GM23338 (cell line): ENCODE data around the gene PRKCD. TPM values are rescaled to one million over a fixed set of nuclear protein-coding genes. Genes with fewer than 3 reads are reported as not detected.

Experiments used
- ATAC-seq: fragments of 200-7000 bp; cut with Tn5 transposase; 3 replicates; pipeline ENCODE4 v1.9.1; 2020
- DNase-seq: peaks from one replicate; pipeline ENCODE4 v3.0.0-alpha.2; 2015; ENCODE audit warnings: low spot score
- H2AFZ ChIP-seq: fragments of 200-600 bp; sonication (generic); 2 replicates; pipeline ENCODE4 v1.8.0; 2016; ENCODE audit warnings: antibody characterized with exemption, mild to moderate bottlenecking, moderate library complexity
- H3F3A ChIP-seq: fragments of 200-600 bp; sonication (generic); replicated peaks from 2 replicates; pipeline ENCODE4 v1.8.0; 2017; ENCODE audit warnings: antibody characterized with exemption, mixed run types, low read depth
- H3K27ac ChIP-seq: fragments of 200-600 bp; sonication (generic); 2 replicates; pipeline ENCODE4 v1.6.1; 2016; ENCODE audit warnings: low read depth
- H3K27me3 ChIP-seq: fragments of 200-600 bp; sonication (generic); 2 replicates; pipeline ENCODE4 v1.8.0; 2016; ENCODE audit warnings: mild to moderate bottlenecking, mixed run types, moderate library complexity; ENCODE audit not compliant: insufficient read depth
- H3K36me3 ChIP-seq: fragments of 200-600 bp; sonication (generic); 2 replicates; pipeline ENCODE4 v1.8.0; 2016; ENCODE audit warnings: mild to moderate bottlenecking; ENCODE audit not compliant: insufficient read depth
- H3K4me1 ChIP-seq: fragments of 200-600 bp; sonication (generic); 2 replicates; pipeline ENCODE4 v1.8.0; 2016; ENCODE audit warnings: mild to moderate bottlenecking, moderate library complexity; ENCODE audit not compliant: insufficient read depth
- H3K4me2 ChIP-seq: fragments of 200-600 bp; sonication (generic); 2 replicates; pipeline ENCODE4 v1.7.1; 2017; ENCODE audit warnings: mixed run types
- H3K4me3 ChIP-seq: fragments of 200-600 bp; sonication (generic); 2 replicates; pipeline ENCODE4 v1.6.1; 2016; ENCODE audit warnings: mixed run types
- H3K79me2 ChIP-seq: fragments of 200-600 bp; sonication (generic); replicated peaks from 2 replicates; pipeline ENCODE4 v1.8.0; 2017; ENCODE audit warnings: mild to moderate bottlenecking; ENCODE audit not compliant: insufficient read depth
- H3K9me2 ChIP-seq: fragments of 200-600 bp; sonication (generic); 2 replicates; pipeline ENCODE4 v1.8.0; 2017; ENCODE audit not compliant: insufficient read depth
- H4K20me1 ChIP-seq: fragments of 200-600 bp; sonication (generic); replicated peaks from 2 replicates; pipeline ENCODE4 v1.8.0; 2017; ENCODE audit warnings: mild to moderate bottlenecking; ENCODE audit not compliant: insufficient read depth
- H3K27ac Mint-ChIP-seq: 2 replicates; pipeline ENCODE4 v1.8.0; 2020; ENCODE audit warnings: inconsistent platforms, mild to moderate bottlenecking, moderate library complexity, mixed read lengths
- H3K27me3 Mint-ChIP-seq: 3 replicates; pipeline ENCODE4 v1.8.0; 2022; ENCODE audit warnings: low read depth, mild to moderate bottlenecking, moderate library complexity, mixed read lengths, inconsistent platforms; ENCODE audit not compliant: insufficient read depth, poor library complexity
- H3K36me3 Mint-ChIP-seq: 3 replicates; pipeline ENCODE4 v1.8.0; 2021; ENCODE audit warnings: low read depth, mild to moderate bottlenecking, inconsistent platforms, moderate library complexity, mixed read lengths
- H3K4me1 Mint-ChIP-seq: 3 replicates; pipeline ENCODE4 v1.8.0; 2020; ENCODE audit warnings: mild to moderate bottlenecking, inconsistent platforms, mixed read lengths
- H3K4me3 Mint-ChIP-seq: 3 replicates; pipeline ENCODE4 v1.8.0; 2021; ENCODE audit warnings: moderate library complexity, mild to moderate bottlenecking, inconsistent platforms, mixed read lengths
- H3K9me3 Mint-ChIP-seq: 3 replicates; pipeline ENCODE4 v1.8.0; 2020; ENCODE audit warnings: moderate library complexity, mild to moderate bottlenecking, inconsistent platforms, mixed read lengths
- CREB1 ChIP-seq: fragments of 250-450 bp; sonication (Bioruptor Pico); IDR thresholded peaks from 2 replicates; pipeline ENCODE4 v1.5.0; 2020; ENCODE audit warnings: low read depth, mild to moderate bottlenecking, moderate library complexity
- CTCF ChIP-seq, 2 experiments: fragments of 200-600 bp in 1 of 2; sonication (generic) in 1 of 2; conservative IDR thresholded peaks; 2 replicates each; pipeline versions ENCODE4 v1.5.1 to v1.6.1; 2016 to 2017; ENCODE audit warnings: antibody characterized with exemption in 2 of 2, low read depth in 2 of 2, mild to moderate bottlenecking in 2 of 2, moderate library complexity in 1 of 2
- EZH2 ChIP-seq: fragments of 200-600 bp; sonication (generic); IDR thresholded peaks from one replicate; pipeline ENCODE4 v1.8.0; 2017; ENCODE audit warnings: antibody characterized with exemption, mild to moderate bottlenecking, low read depth; ENCODE audit not compliant: unreplicated experiment
- JUNB ChIP-seq: IDR thresholded peaks from one replicate; pipeline ENCODE4 v1.6.1; 2016; ENCODE audit warnings: antibody characterized with exemption; ENCODE audit not compliant: unreplicated experiment
- ZNF114 ChIP-seq: fragments of 250-450 bp; sonication (Bioruptor Pico); IDR thresholded peaks from 2 replicates; pipeline ENCODE4 v1.5.0; 2020; ENCODE audit warnings: mild to moderate bottlenecking, moderate library complexity
- polyA plus RNA-seq: library from polyadenylated mRNA; unstranded; fragments of >200 nt; fragmentation: Nextera tagmentation; extraction: Ambion mirVana; gene quantifications from 2 replicates; pipeline ENCODE4 v1.2.1, GENCODE V29; 2016
- total RNA-seq: library from RNA; depleted of rRNA; stranded (reverse); fragments of >200 nt; shearing (Covaris generic); gene quantifications from 2 replicates; pipeline ENCODE4 v1.2.3, GENCODE V29; 2014
- TF ChIP-seq, protein P1 (sequence below): IDR thresholded peaks from one replicate; pipeline ENCODE4 v1.6.1; 2018; ENCODE audit warnings: antibody characterized with exemption; ENCODE audit not compliant: unreplicated experiment

The PRKCD gene
- total and polyA plus RNA-seq, 2 experiments from 2014 or later: 11.3 to 11.8 TPM

DNA sequence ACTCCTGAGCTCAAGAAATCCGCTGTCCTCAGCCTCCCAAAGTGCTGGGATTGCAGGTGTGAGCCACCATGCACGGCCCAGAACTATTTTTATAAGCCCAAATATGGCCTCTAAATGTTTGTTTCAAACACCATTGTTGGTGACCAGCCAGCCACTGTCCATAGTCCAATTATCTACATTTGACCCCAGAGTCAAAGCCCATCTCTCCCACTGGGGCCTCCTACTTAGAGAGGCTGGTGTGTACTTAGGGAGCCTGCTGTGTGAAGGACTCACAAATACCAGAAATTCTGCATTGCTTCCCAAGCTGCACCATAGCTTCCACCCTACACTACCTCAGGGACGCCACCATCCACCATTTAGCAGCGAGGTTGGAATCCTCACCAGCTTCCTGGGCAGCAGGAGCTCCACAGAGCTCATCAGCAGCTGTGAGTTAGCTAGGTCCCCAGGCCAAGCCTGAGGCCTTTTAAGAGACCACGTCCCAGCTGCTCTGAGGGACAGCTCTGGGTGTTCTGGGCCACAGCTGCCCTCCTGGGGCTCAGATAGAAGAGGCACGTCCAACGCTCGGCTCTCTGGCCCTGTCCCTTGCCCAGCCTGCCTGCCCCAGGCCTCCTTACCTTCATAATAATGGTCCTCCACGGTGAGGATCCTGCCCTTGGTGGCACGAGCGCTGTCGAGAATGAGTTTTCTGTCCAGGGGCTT lies 65.3 kb downstream of the PRKCD start (continued):
- no peak for TF ChIP-seq JUNB
- no peak for TF ChIP-seq ZNF114
- no peak for TF ChIP-seq EZH2
- TF ChIP-seq CREB1: no peak

GRCh38 chr3:53226841-53227407 lies 65.9 kb downstream of the PRKCD start:
- Mint-ChIP-seq H3K4me1 (peaks cover 10% of the 10 kb centered on the region), H3K27me3 (peaks cover 32% of the 10 kb centered on the region), H3K27ac (no peak overlapping the region; the same call in 1 of the 2 replicates), H3K4me3 (no peak overlapping the region), H3K36me3 (peaks cover 97% of the 10 kb centered on the region), H3K9me3 (no peaks in the 10 kb centered on the region)
- no peak overlapping the region for H2AFZ ChIP-seq
- peaks cover 56% of the 10 kb centered on the region for H4K20me1 ChIP-seq
- H3K27ac ChIP-seq: no peak overlapping the region
- DNase-seq (no peak), ATAC-seq (no peak)
- H3K27me3 ChIP-seq: no peaks in the 10 kb centered on the region
- no peak overlapping the region for H3K4me3 ChIP-seq
- no peaks in the 10 kb centered on the region for H3K9me2 ChIP-seq
- H3K79me2 ChIP-seq: no peaks in the 10 kb centered on the region
- no peaks in the 10 kb centered on the region for H3K4me1 ChIP-seq
- TF ChIP-seq CTCF (conservative IDR thresholded peaks at IDR 0.05; ENCODE audit: low read depth in 2 of 2): no peak
- TF ChIP-seq, protein P1, sequence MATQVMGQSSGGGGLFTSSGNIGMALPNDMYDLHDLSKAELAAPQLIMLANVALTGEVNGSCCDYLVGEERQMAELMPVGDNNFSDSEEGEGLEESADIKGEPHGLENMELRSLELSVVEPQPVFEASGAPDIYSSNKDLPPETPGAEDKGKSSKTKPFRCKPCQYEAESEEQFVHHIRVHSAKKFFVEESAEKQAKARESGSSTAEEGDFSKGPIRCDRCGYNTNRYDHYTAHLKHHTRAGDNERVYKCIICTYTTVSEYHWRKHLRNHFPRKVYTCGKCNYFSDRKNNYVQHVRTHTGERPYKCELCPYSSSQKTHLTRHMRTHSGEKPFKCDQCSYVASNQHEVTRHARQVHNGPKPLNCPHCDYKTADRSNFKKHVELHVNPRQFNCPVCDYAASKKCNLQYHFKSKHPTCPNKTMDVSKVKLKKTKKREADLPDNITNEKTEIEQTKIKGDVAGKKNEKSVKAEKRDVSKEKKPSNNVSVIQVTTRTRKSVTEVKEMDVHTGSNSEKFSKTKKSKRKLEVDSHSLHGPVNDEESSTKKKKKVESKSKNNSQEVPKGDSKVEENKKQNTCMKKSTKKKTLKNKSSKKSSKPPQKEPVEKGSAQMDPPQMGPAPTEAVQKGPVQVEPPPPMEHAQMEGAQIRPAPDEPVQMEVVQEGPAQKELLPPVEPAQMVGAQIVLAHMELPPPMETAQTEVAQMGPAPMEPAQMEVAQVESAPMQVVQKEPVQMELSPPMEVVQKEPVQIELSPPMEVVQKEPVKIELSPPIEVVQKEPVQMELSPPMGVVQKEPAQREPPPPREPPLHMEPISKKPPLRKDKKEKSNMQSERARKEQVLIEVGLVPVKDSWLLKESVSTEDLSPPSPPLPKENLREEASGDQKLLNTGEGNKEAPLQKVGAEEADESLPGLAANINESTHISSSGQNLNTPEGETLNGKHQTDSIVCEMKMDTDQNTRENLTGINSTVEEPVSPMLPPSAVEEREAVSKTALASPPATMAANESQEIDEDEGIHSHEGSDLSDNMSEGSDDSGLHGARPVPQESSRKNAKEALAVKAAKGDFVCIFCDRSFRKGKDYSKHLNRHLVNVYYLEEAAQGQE: no peak
- no peak for TF ChIP-seq ZNF114
- H3K4me2 ChIP-seq: no peak overlapping the region
- peaks cover 58% of the 10 kb centered on the region for H3K36me3 ChIP-seq
- peaks cover 92% of the 10 kb centered on the region for H3F3A ChIP-seq
